Panc1 (cell line): ENCODE measurements around the gene REV3L. TPM values are rescaled to one million over a fixed set of nuclear protein-coding genes. Genes with fewer than 3 reads are reported as not detected.

Experiments used
- ATAC-seq: fragments of 200-7000 bp; cut with Tn5 transposase; 2 replicates; pipeline ENCODE4 v1.9.1; 2020; ENCODE audit warnings: mild to moderate bottlenecking, moderate library complexity
- BruUV-seq: library from RNA; stranded (reverse); fragments of 400-500 nt; replicated peaks from 2 replicates; lab custom pipeline; 2021; lab: Mats Ljungman, UMichigan
- CTCF ChIA-PET: fragments of 300-600 bp; sonication (Branson Sonifier 250); formaldehyde crosslinking; loops from one replicate; lab custom pipeline; 2022; ENCODE audit warnings: antibody characterized with exemption; lab: Charles Lee
- POLR2A ChIA-PET: fragments of 300-600 bp; sonication (Branson Sonifier 250); formaldehyde crosslinking; loops from one replicate; lab custom pipeline; 2022; ENCODE audit warnings: antibody characterized with exemption; lab: Charles Lee
- DNase-seq: peaks from one replicate; pipeline ENCODE4 v3.0.0-alpha.2; 2010; ENCODE audit warnings: low read depth, low spot score
- H3K27ac ChIP-seq: 2 replicates; pipeline ENCODE4 v1.5.1; 2011; ENCODE audit warnings: mild to moderate bottlenecking, low read length, inconsistent platforms
- H3K27me3 ChIP-seq: fragments of 200-500 bp; sonication (Bioruptor generic); 2 replicates; pipeline ENCODE4 v1.6.0; 2014; ENCODE audit warnings: low read length, inconsistent platforms; ENCODE audit not compliant: control insufficient read depth, insufficient read depth
- H3K36me3 ChIP-seq: fragments of 200-500 bp; sonication (Bioruptor generic); 2 replicates; pipeline ENCODE4 v1.5.1; 2014; ENCODE audit warnings: inconsistent platforms, mild to moderate bottlenecking, low read length, moderate library complexity; ENCODE audit not compliant: control insufficient read depth, insufficient read depth
- H3K4me1 ChIP-seq: 2 replicates; pipeline ENCODE4 v1.5.1; 2011; ENCODE audit warnings: inconsistent platforms, mild to moderate bottlenecking, low read length, moderate library complexity; ENCODE audit not compliant: control insufficient read depth, insufficient read depth
- H3K4me3 ChIP-seq, 2 experiments: 2 replicates each; pipeline ENCODE4 v1.5.1; 2011 to 2012; ENCODE audit warnings: low read depth in 2 of 2, low read length in 2 of 2, mild to moderate bottlenecking in 2 of 2, inconsistent platforms in 1 of 2, moderate library complexity in 1 of 2
- H3K9me3 ChIP-seq: fragments of 200-500 bp; sonication (Bioruptor generic); 2 replicates; pipeline ENCODE4 v1.5.1; 2014; ENCODE audit warnings: low read depth, mild to moderate bottlenecking, inconsistent platforms, low read length, moderate library complexity; ENCODE audit not compliant: control insufficient read depth, insufficient read depth
- POLR2AphosphoS5 ChIP-seq: IDR thresholded peaks from 2 replicates; pipeline ENCODE4 v1.6.1; 2012; ENCODE audit warnings: mild to moderate bottlenecking, low read depth, low read length, moderate library complexity
- SIN3A ChIP-seq: IDR thresholded peaks from 2 replicates; pipeline ENCODE4 v1.6.1; 2012; ENCODE audit warnings: low read depth, mild to moderate bottlenecking, low read length, moderate library complexity, borderline replicate concordance; ENCODE audit not compliant: insufficient read depth
- TCF7L2 ChIP-seq: IDR thresholded peaks from 2 replicates; pipeline ENCODE4 v1.6.1; 2011; ENCODE audit warnings: mild to moderate bottlenecking, low read depth, low read length, inconsistent platforms
- in situ Hi-C: cut with HindIII; loops from 2 replicates; pipeline ENCODE4 v1.10.0; 2016; ENCODE audit warnings: low sequenced_read_pairs, low pct_unique_long_range_greater_than_20kb
- intact Hi-C: fragments of 100-400 bp; cut with micrococcal nuclease; formaldehyde crosslinking; loops from one replicate; pipeline ENCODE4 v1.10.0; 2022; ENCODE audit not compliant: unreplicated experiment
- total RNA-seq: library from RNA; stranded (reverse); gene quantifications from one replicate; pipeline ENCODE4 v1.2.1, GENCODE V29; 2021; ENCODE audit not compliant: unreplicated experiment
- TF ChIP-seq, protein P1 (sequence below), 2 experiments: IDR thresholded peaks; 2 replicates each; pipeline ENCODE4 v1.6.1; 2011 to 2012; ENCODE audit warnings: low read depth in 2 of 2, control low read depth in 1 of 2, low read length in 1 of 2, mild to moderate bottlenecking in 1 of 2, moderate library complexity in 1 of 2; ENCODE audit not compliant: insufficient read depth in 1 of 2
- TF ChIP-seq, protein P2 (sequence below): fragments of 450-650 bp; IDR thresholded peaks from 2 replicates; pipeline ENCODE4 v1.5.1; 2017; ENCODE audit warnings: mild to moderate bottlenecking

The REV3L gene
- total RNA-seq, 1 experiment from 2014 or later, result 44.8 TPM

DNA sequence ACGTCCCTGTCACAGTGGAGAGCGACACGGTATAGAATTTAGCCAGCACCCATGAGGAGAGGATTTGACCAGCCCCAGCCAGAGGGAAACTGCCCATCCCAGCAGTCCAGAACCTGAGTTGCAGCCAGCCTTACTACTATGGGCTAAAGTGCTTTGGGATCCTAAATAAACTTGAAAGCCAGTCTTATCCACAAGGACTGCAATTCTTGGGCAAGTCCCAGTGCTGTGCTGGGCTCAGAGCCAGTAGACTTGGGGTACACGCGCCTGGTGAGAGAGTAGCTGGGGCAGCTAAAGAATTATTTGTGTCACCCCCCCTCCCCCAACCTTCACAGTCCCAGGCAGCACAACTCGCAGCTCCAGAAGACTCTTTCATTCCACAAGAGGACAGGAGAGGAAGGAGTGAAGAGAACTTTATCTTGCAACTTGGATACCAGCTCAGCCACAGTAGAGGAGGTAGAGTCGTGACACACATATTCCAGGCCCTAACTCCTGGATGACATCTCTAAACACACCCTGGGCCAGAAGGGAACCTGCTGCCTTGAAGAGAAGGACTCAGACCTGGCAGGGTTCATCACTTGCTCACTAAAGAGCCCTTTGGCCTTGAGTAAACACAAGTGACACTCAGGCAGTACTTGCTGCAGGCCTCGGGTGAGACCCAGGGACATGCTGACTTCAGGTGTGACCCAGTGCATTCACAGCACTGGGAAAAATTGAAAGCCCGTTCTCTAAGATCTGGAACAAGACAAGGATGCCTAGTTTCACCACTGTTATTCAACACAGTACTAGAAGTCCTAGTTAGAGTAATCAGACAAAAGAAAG lies 100.3 kb downstream of the REV3L start:
- H3K4me3 ChIP-seq, result no peak overlapping the region
- no peaks in the 10 kb centered on the region for H3K9me3 ChIP-seq
- TF ChIP-seq, protein P1, sequence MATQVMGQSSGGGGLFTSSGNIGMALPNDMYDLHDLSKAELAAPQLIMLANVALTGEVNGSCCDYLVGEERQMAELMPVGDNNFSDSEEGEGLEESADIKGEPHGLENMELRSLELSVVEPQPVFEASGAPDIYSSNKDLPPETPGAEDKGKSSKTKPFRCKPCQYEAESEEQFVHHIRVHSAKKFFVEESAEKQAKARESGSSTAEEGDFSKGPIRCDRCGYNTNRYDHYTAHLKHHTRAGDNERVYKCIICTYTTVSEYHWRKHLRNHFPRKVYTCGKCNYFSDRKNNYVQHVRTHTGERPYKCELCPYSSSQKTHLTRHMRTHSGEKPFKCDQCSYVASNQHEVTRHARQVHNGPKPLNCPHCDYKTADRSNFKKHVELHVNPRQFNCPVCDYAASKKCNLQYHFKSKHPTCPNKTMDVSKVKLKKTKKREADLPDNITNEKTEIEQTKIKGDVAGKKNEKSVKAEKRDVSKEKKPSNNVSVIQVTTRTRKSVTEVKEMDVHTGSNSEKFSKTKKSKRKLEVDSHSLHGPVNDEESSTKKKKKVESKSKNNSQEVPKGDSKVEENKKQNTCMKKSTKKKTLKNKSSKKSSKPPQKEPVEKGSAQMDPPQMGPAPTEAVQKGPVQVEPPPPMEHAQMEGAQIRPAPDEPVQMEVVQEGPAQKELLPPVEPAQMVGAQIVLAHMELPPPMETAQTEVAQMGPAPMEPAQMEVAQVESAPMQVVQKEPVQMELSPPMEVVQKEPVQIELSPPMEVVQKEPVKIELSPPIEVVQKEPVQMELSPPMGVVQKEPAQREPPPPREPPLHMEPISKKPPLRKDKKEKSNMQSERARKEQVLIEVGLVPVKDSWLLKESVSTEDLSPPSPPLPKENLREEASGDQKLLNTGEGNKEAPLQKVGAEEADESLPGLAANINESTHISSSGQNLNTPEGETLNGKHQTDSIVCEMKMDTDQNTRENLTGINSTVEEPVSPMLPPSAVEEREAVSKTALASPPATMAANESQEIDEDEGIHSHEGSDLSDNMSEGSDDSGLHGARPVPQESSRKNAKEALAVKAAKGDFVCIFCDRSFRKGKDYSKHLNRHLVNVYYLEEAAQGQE (IDR thresholded peaks at IDR 0.05; ENCODE audit: insufficient read depth in 1 of 2, low read depth in 2 of 2, low read length in 1 of 2), result no peak
- no peaks in the 10 kb centered on the region for H3K27me3 ChIP-seq
- in situ Hi-C loops, result no loop called here
- intact Hi-C loops, result no loop called here
- ChIA-PET CTCF (interaction anchor here (0.5 kb wide), 1 partner anchor 55 kb away, joined by 3 read pairs; no protein-coding TSS in a partner anchor), POLR2A (no interaction called here)
- BruUV-seq, result no TSS peak
- no peak for DNase-seq
- H3K27ac ChIP-seq, result no peak overlapping the region
- ATAC-seq, result no peak
- peaks cover 35% of the 10 kb centered on the region for H3K36me3 ChIP-seq
- no peaks in the 10 kb centered on the region for H3K4me1 ChIP-seq

GRCh38 chr6:111381728-111382127 lies 101.3 kb downstream of the REV3L start:
- DNase-seq, result no peak
- no peaks in the 10 kb centered on the region for H3K9me3 ChIP-seq
- POLR2A ChIA-PET, result interaction anchor here (0.7 kb wide), 1 partner anchor 223 kb away, joined by 3 read pairs; no protein-coding TSS in a partner anchor
- H3K27ac ChIP-seq, result no peak overlapping the region
- in situ Hi-C loops (no loop called here), intact Hi-C loops (no loop called here)
- H3K4me1 ChIP-seq, result no peaks in the 10 kb centered on the region
- no peak overlapping the region for H3K4me3 ChIP-seq
- TF ChIP-seq TCF7L2, result no peak
- TF ChIP-seq, protein P2, sequence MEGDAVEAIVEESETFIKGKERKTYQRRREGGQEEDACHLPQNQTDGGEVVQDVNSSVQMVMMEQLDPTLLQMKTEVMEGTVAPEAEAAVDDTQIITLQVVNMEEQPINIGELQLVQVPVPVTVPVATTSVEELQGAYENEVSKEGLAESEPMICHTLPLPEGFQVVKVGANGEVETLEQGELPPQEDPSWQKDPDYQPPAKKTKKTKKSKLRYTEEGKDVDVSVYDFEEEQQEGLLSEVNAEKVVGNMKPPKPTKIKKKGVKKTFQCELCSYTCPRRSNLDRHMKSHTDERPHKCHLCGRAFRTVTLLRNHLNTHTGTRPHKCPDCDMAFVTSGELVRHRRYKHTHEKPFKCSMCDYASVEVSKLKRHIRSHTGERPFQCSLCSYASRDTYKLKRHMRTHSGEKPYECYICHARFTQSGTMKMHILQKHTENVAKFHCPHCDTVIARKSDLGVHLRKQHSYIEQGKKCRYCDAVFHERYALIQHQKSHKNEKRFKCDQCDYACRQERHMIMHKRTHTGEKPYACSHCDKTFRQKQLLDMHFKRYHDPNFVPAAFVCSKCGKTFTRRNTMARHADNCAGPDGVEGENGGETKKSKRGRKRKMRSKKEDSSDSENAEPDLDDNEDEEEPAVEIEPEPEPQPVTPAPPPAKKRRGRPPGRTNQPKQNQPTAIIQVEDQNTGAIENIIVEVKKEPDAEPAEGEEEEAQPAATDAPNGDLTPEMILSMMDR, result no peak
- no peak for TF ChIP-seq SIN3A
- TF ChIP-seq, protein P1 (IDR thresholded peaks at IDR 0.05; ENCODE audit: insufficient read depth in 1 of 2, low read depth in 2 of 2, low read length in 1 of 2), result no peak
- TF ChIP-seq POLR2AphosphoS5, result no peak
- H3K36me3 ChIP-seq, result peaks cover 34% of the 10 kb centered on the region
- no peaks in the 10 kb centered on the region for H3K27me3 ChIP-seq
- no TSS peak for BruUV-seq
- no peak for ATAC-seq
- CTCF ChIA-PET, result no interaction called here
